ENCODE results near the gene TNFRSF4. TPM values are rescaled to one million over a fixed set of nuclear protein-coding genes. Genes with fewer than 3 reads are reported as not detected.

Gene TNFRSF4
- total and polyA plus RNA-seq, 10 of the 15 experiments (the other 5 are each of a cell fraction or from before 2014, with no cell fraction given), result 0.05 to 7.3 (median 2.5) TPM; not detected in 1

DNA sequence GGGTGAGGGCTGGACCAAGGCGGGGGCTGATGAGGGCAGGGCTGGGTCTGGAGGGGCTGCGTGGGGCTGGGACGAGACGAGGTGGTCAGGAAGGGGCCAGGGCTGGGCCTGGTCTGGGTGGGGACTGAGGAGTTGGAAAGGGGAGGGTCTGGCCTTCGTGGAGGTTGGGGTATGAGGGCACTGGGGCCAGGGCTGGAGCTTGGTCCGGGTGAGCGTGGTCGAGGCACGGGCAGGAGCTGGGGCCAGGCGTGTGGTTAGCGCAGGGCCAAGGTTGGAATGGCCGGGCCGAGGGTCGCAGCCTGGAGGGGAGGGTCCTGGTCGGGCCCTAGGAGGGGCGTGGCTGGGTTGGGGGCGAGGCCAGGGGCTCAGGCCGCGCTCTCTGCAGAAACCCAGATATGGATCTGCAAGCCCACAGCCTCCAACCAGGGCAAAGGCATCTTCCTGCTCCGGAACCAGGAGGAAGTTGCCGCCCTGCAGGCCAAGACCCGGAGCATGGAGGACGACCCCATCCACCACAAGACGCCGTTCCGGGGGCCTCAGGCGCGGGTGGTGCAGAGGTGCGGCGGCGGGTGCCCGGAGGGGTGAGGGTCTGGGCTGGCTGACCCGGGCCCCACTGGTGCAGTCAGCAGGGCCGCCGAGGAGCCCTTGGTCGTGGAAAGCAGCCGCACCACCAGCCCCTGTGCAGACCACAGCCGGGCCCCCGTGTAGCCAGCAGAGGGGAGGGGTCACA is 31.3 kb downstream of the TNFRSF4 start (continued):
- TF ChIP-seq, protein P1, sequence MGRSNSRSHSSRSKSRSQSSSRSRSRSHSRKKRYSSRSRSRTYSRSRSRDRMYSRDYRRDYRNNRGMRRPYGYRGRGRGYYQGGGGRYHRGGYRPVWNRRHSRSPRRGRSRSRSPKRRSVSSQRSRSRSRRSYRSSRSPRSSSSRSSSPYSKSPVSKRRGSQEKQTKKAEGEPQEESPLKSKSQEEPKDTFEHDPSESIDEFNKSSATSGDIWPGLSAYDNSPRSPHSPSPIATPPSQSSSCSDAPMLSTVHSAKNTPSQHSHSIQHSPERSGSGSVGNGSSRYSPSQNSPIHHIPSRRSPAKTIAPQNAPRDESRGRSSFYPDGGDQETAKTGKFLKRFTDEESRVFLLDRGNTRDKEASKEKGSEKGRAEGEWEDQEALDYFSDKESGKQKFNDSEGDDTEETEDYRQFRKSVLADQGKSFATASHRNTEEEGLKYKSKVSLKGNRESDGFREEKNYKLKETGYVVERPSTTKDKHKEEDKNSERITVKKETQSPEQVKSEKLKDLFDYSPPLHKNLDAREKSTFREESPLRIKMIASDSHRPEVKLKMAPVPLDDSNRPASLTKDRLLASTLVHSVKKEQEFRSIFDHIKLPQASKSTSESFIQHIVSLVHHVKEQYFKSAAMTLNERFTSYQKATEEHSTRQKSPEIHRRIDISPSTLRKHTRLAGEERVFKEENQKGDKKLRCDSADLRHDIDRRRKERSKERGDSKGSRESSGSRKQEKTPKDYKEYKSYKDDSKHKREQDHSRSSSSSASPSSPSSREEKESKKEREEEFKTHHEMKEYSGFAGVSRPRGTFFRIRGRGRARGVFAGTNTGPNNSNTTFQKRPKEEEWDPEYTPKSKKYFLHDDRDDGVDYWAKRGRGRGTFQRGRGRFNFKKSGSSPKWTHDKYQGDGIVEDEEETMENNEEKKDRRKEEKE (IDR thresholded peaks at IDR 0.05), result no peak
- TF ChIP-seq LARP7 (IDR thresholded peaks at IDR 0.05), result no peak
- TF ChIP-seq HDAC6 (IDR thresholded peaks at IDR 0.05; ENCODE audit: unreplicated experiment), result no peak
- no peak for TF ChIP-seq NFXL1 (IDR thresholded peaks at IDR 0.05; ENCODE audit: borderline replicate concordance)
- TF ChIP-seq ZBTB11 (CRISPR knock-in tag; IDR thresholded peaks at IDR 0.05), result no peak
- TF ChIP-seq KLF5 (IDR thresholded peaks at IDR 0.05; ENCODE audit: partially characterized antibody), result no peak
- TF ChIP-seq SMARCA5 (IDR thresholded peaks at IDR 0.05), result no peak
- TF ChIP-seq ZBED1 (IDR thresholded peaks at IDR 0.05; ENCODE audit: borderline replicate concordance), result no peak
- no peak for TF ChIP-seq POLR2A (IDR thresholded peaks at IDR 0.05; ENCODE audit: low read depth, low read length)
